Transverse colon (tissue), 4 donors: ENCODE measurements around the gene FNDC1. TPM values are rescaled to one million over a fixed set of nuclear protein-coding genes. Genes with fewer than 3 reads are reported as not detected.

ENCODE experiments used
- DNase-seq: peaks from one replicate; pipeline ENCODE4 v3.0.0-alpha.2; 2019
- H3K27ac ChIP-seq, 4 donors: fragments of 200-600 bp; sonication (generic); 2 replicates each; pipeline ENCODE4 v1.5.1; 2016 to 2018; ENCODE audit warnings: inconsistent platforms in 4 of 4
- H3K27me3 ChIP-seq: fragments of 200-600 bp; sonication (generic); 2 replicates; pipeline ENCODE4 v1.5.1; 2017; ENCODE audit warnings: inconsistent platforms
- H3K36me3 ChIP-seq, 4 donors: fragments of 200-600 bp; sonication (generic); 2 replicates each; pipeline ENCODE4 v1.5.1; 2017 to 2019; ENCODE audit warnings: inconsistent platforms in 4 of 4
- H3K4me1 ChIP-seq, 4 donors: fragments of 200-600 bp; sonication (generic); 2 replicates each; pipeline ENCODE4 v1.5.1; 2017 to 2020; ENCODE audit warnings: inconsistent platforms in 4 of 4
- H3K4me3 ChIP-seq, 4 donors: fragments of 200-600 bp; sonication (generic); 1 replicate in 1 of 4; 2 replicates in 3 of 4; pipeline versions ENCODE4 v1.5.1 to v1.6.1; 2017 to 2019; ENCODE audit warnings: inconsistent platforms in 4 of 4
- H3K9me3 ChIP-seq, 2 donors: fragments of 200-600 bp; sonication (generic); 2 replicates each; pipeline ENCODE4 v1.5.1; 2017 to 2019; ENCODE audit warnings: inconsistent platforms in 2 of 2
- CTCF ChIP-seq, 5 experiments: fragments of 200-600 bp in 3 of 5; fragments of 450-650 bp in 2 of 5; sonication (generic) in 3 of 5; IDR thresholded peaks; 1 replicate in 2 of 5; 2 replicates in 3 of 5; pipeline ENCODE4 v1.5.1; 2016 to 2017; ENCODE audit warnings: antibody characterized with exemption in 5 of 5, inconsistent platforms in 3 of 5, mild to moderate bottlenecking in 2 of 5, moderate library complexity in 1 of 5
- EP300 ChIP-seq: sonication (generic); formaldehyde crosslinking; IDR thresholded peaks from one replicate; pipeline ENCODE4 v1.6.1; 2017; ENCODE audit warnings: antibody characterized with exemption, low read depth
- POLR2A ChIP-seq: fragments of 450-650 bp; IDR thresholded peaks from one replicate; pipeline ENCODE4 v1.6.1; 2016; ENCODE audit warnings: antibody characterized with exemption, mild to moderate bottlenecking, moderate library complexity
- POLR2AphosphoS5 ChIP-seq, 3 donors: sonication (generic); formaldehyde crosslinking; IDR thresholded peaks; one replicate each; pipeline ENCODE4 v1.6.1; 2016; ENCODE audit warnings: antibody characterized with exemption in 3 of 3
- WGBS, 2 donors: methylation state at CpG; one replicate each; pipeline ENCODE4 v1.1.5; 2018; ENCODE audit warnings: low coverage in 1 of 2; 5-methylcytosine and 5-hydroxymethylcytosine counted together
- in situ Hi-C, 4 donors: fragments of 200-750 bp; cut with MboI; loops; one replicate each; pipeline versions ENCODE4 v1.15.0 to v1.15.1; 2017; ENCODE audit warnings: low sequenced_read_pairs in 3 of 4, low pct_ligation_motif_present in 1 of 4, low pct_unique_long_range_greater_than_20kb in 1 of 4
- intact Hi-C: fragments of 100-400 bp; cut with DNase I; formaldehyde crosslinking; loops from one replicate; pipeline ENCODE4 v1.15.1; 2023; ENCODE audit warnings: low total_unique reads
- total RNA-seq, 4 donors: library from RNA; depleted of rRNA; stranded (reverse); fragments of >200 nt; gene quantifications; one replicate each; pipeline ENCODE4 v1.1.0, GENCODE V29; 2016

FNDC1 gene
- total RNA-seq, 4 donors from 2014 or later = 0.64 to 14.2 (median 2.4) TPM

- in situ Hi-C loops (no loop called here), intact Hi-C loops (no loop called here)
- DNase-seq = no peak
- no peaks in the 10 kb centered on the region for H3K36me3 ChIP-seq
- H3K9me3 ChIP-seq = no peaks in the 10 kb centered on the region
- WGBS, 2 donors = 85 to 86% methylated on average over 3 to 5 of the region's 5 CpGs
- no peak overlapping the region for H3K4me3 ChIP-seq
- no peak overlapping the region for H3K27ac ChIP-seq
- no peak for TF ChIP-seq POLR2AphosphoS5 (IDR thresholded peaks at IDR 0.05)
- no peak for TF ChIP-seq EP300
- no peak for TF ChIP-seq CTCF (IDR thresholded peaks at IDR 0.05)
- no peak for TF ChIP-seq POLR2A
- H3K27me3 ChIP-seq = no peaks in the 10 kb centered on the region
- no peaks in the 10 kb centered on the region for H3K4me1 ChIP-seq
Observed at GRCh38 chr6:159212525-159213280, 43.5 kb downstream of the FNDC1 start.

- intact Hi-C loops = no loop called here
- Histone ChIP-seq H3K9me3 (no peaks in the 10 kb centered on the region), H3K36me3 (no peaks in the 10 kb centered on the region), H3K4me1 (no peaks in the 10 kb centered on the region), H3K27ac (no peak overlapping the region), H3K27me3 (no peaks in the 10 kb centered on the region), H3K4me3 (no peak overlapping the region)
- TF ChIP-seq POLR2AphosphoS5 (IDR thresholded peaks at IDR 0.05) (no peak), POLR2A (no peak), EP300 (no peak), CTCF (IDR thresholded peaks at IDR 0.05) (no peak)
- no peak for DNase-seq
- 29% methylated on average over 3 of the region's 3 CpGs; no CpG with 5 or more reads in 1 of the 2 donors for WGBS, 2 donors
- in situ Hi-C loops = no loop called here
Observed at GRCh38 chr6:159213405-159213804, 44.2 kb downstream of the FNDC1 start.

GRCh38 chr6:159214281-159214680 is 45.1 kb downstream of the FNDC1 start:
- in situ Hi-C loops = no loop called here
- Histone ChIP-seq H3K27me3 (no peaks in the 10 kb centered on the region), H3K9me3 (no peaks in the 10 kb centered on the region), H3K36me3 (no peaks in the 10 kb centered on the region), H3K4me1 (no peaks in the 10 kb centered on the region), H3K27ac (no peak overlapping the region), H3K4me3 (no peak overlapping the region)
- no peak for DNase-seq
- 52 to 55% methylated on average over 2 of the region's 2 CpGs for WGBS, 2 donors
- intact Hi-C loops = no loop called here
- TF ChIP-seq POLR2A (no peak), CTCF (IDR thresholded peaks at IDR 0.05) (no peak), POLR2AphosphoS5 (IDR thresholded peaks at IDR 0.05) (no peak), EP300 (no peak)

- no peak for DNase-seq
- H3K4me1 ChIP-seq = no peaks in the 10 kb centered on the region
- no peak overlapping the region for H3K4me3 ChIP-seq
- H3K36me3 ChIP-seq = no peaks in the 10 kb centered on the region
- in situ Hi-C loops (no loop called here), intact Hi-C loops (no loop called here)
- no peaks in the 10 kb centered on the region for H3K9me3 ChIP-seq
- TF ChIP-seq POLR2AphosphoS5 (IDR thresholded peaks at IDR 0.05) (no peak), POLR2A (no peak), EP300 (no peak), CTCF (IDR thresholded peaks at IDR 0.05) (no peak)
- whole genome bisulfite sequencing, 2 donors = 48 to 73% methylated on average over 3 to 17 of the region's 17 CpGs
- no peaks in the 10 kb centered on the region for H3K27me3 ChIP-seq
- no peak overlapping the region for H3K27ac ChIP-seq
Observed at GRCh38 chr6:159217595-159218275, 48.5 kb downstream of the FNDC1 start.
